ENCODE data around the gene OSBPL8. TPM values are rescaled to one million over a fixed set of nuclear protein-coding genes. Genes with fewer than 3 reads are reported as not detected.

Gene OSBPL8
- total RNA-seq, 5 donors from 2014 or later (not counting 1 experiment from before 2014, with no cell fraction given), result 122 to 152 (median 130) TPM

GRCh38 chr12:76312315-76312714 lies 247.3 kb downstream of the OSBPL8 start:
- ChIA-PET CTCF (no interaction called here), POLR2A (no interaction called here)
- WGBS (ENCODE audit: insufficient coverage), result 88% methylated on average over 6 of the region's 7 CpGs
- Mint-ChIP-seq H3K27ac (no peak overlapping the region), H3K27me3 (peaks cover 17 to 21% of the 10 kb centered on the region in 2 donors), H3K36me3 (no peaks in the 10 kb centered on the region), H3K9me3 (no peaks in the 10 kb centered on the region), H3K4me3 (no peak overlapping the region), H3K4me1 (no peaks in the 10 kb centered on the region)
- Histone ChIP-seq H3K4me3 (ENCODE audit: control insufficient read depth in 1 of 2, extremely low read depth in 1 of 2, low read length in 1 of 2) (no peak overlapping the region), H3K27me3 (replicated peaks in 1 of 2; ENCODE audit: control insufficient read depth in 2 of 2, extremely low read depth in 1 of 2, insufficient read depth in 2 of 2, low read length in 1 of 2) (peaks cover 0 to 11% of the 10 kb centered on the region in 2 experiments), H3K36me3 (ENCODE audit: control insufficient read depth in 2 of 2, extremely low read depth in 1 of 2, insufficient read depth in 1 of 2, low read length in 1 of 2) (no peaks in the 10 kb centered on the region), H3K9me3 (no peaks in the 10 kb centered on the region), H3K4me1 (ENCODE audit: control insufficient read depth in 1 of 2, extremely low read depth in 1 of 2, insufficient read depth in 2 of 2, low read length in 2 of 2) (no peaks in the 10 kb centered on the region), H3K27ac (ENCODE audit: low read length) (no peak overlapping the region)
- no peak for ATAC-seq (replicated peaks in 1 of 4)
- no peak for DNase-seq

GRCh38 chr12:76311796-76312195 lies 247.8 kb downstream of the OSBPL8 start:
- Mint-ChIP-seq H3K4me1 (no peaks in the 10 kb centered on the region), H3K27ac (no peak overlapping the region), H3K36me3 (no peaks in the 10 kb centered on the region), H3K4me3 (no peak overlapping the region), H3K27me3 (peaks cover 17 to 23% of the 10 kb centered on the region in 2 donors), H3K9me3 (no peaks in the 10 kb centered on the region)
- ATAC-seq (replicated peaks in 1 of 4) (no peak), DNase-seq (no peak)
- WGBS (ENCODE audit: insufficient coverage), result no CpG with 5 or more reads among the region's 3 CpGs
- peaks cover 0 to 11% of the 10 kb centered on the region in 2 experiments for H3K27me3 ChIP-seq (replicated peaks in 1 of 2; ENCODE audit: control insufficient read depth in 2 of 2, extremely low read depth in 1 of 2, insufficient read depth in 2 of 2, low read length in 1 of 2)
- H3K4me1 ChIP-seq (ENCODE audit: control insufficient read depth in 1 of 2, extremely low read depth in 1 of 2, insufficient read depth in 2 of 2, low read length in 2 of 2), result no peaks in the 10 kb centered on the region
- no peak overlapping the region for H3K4me3 ChIP-seq (ENCODE audit: control insufficient read depth in 1 of 2, extremely low read depth in 1 of 2, low read length in 1 of 2)
- POLR2A ChIA-PET, result no interaction called here
- H3K36me3 ChIP-seq (ENCODE audit: control insufficient read depth in 2 of 2, extremely low read depth in 1 of 2, insufficient read depth in 1 of 2, low read length in 1 of 2), result no peaks in the 10 kb centered on the region
- CTCF ChIA-PET, result no interaction called here
- no peak overlapping the region for H3K27ac ChIP-seq (ENCODE audit: low read length)
- no peaks in the 10 kb centered on the region for H3K9me3 ChIP-seq

GRCh38 chr12:76310110-76310509 lies 249.5 kb downstream of the OSBPL8 start:
- Histone ChIP-seq H3K4me1 (ENCODE audit: control insufficient read depth in 1 of 2, extremely low read depth in 1 of 2, insufficient read depth in 2 of 2, low read length in 2 of 2) (no peaks in the 10 kb centered on the region), H3K27me3 (replicated peaks in 1 of 2; ENCODE audit: control insufficient read depth in 2 of 2, extremely low read depth in 1 of 2, insufficient read depth in 2 of 2, low read length in 1 of 2) (peaks cover 0 to 8% of the 10 kb centered on the region in 2 experiments), H3K27ac (ENCODE audit: low read length) (no peak overlapping the region), H3K4me3 (ENCODE audit: control insufficient read depth in 1 of 2, extremely low read depth in 1 of 2, low read length in 1 of 2) (no peak overlapping the region), H3K36me3 (ENCODE audit: control insufficient read depth in 2 of 2, extremely low read depth in 1 of 2, insufficient read depth in 1 of 2, low read length in 1 of 2) (no peaks in the 10 kb centered on the region), H3K9me3 (no peaks in the 10 kb centered on the region)
- H3K4me1 Mint-ChIP-seq, result no peaks in the 10 kb centered on the region
- ATAC-seq (replicated peaks in 1 of 4), result no peak
- no peaks in the 10 kb centered on the region for H3K9me3 Mint-ChIP-seq
- CTCF ChIA-PET, result no interaction called here
- no peaks in the 10 kb centered on the region for H3K36me3 Mint-ChIP-seq
- H3K27ac Mint-ChIP-seq, result no peak overlapping the region
- H3K4me3 Mint-ChIP-seq, result no peak overlapping the region
- no peak for DNase-seq
- peaks cover 12 to 22% of the 10 kb centered on the region in 2 donors for H3K27me3 Mint-ChIP-seq
- POLR2A ChIA-PET, result interaction anchor here in 1 of 2 donors (0.6 kb wide), 1 partner anchor 175 kb away, joined by 7 read pairs; no protein-coding TSS in a partner anchor

GRCh38 chr12:76308866-76309265 lies 250.7 kb downstream of the OSBPL8 start:
- no peaks in the 10 kb centered on the region for H3K9me3 ChIP-seq
- DNase-seq (no peak), ATAC-seq (replicated peaks in 1 of 4) (no peak)
- no peaks in the 10 kb centered on the region for H3K36me3 ChIP-seq (ENCODE audit: control insufficient read depth in 2 of 2, extremely low read depth in 1 of 2, insufficient read depth in 1 of 2, low read length in 1 of 2)
- H3K4me3 ChIP-seq (ENCODE audit: control insufficient read depth in 1 of 2, extremely low read depth in 1 of 2, low read length in 1 of 2), result no peak overlapping the region
- Mint-ChIP-seq H3K36me3 (no peaks in the 10 kb centered on the region), H3K9me3 (no peaks in the 10 kb centered on the region), H3K4me1 (no peaks in the 10 kb centered on the region), H3K4me3 (no peak overlapping the region), H3K27ac (no peak overlapping the region), H3K27me3 (peaks cover 11 to 21% of the 10 kb centered on the region in 2 donors)
- H3K4me1 ChIP-seq (ENCODE audit: control insufficient read depth in 1 of 2, extremely low read depth in 1 of 2, insufficient read depth in 2 of 2, low read length in 2 of 2), result no peaks in the 10 kb centered on the region
- WGBS (ENCODE audit: insufficient coverage), result 80% methylated on average over 2 of the region's 3 CpGs
- no peak overlapping the region for H3K27ac ChIP-seq (ENCODE audit: low read length)
- CTCF ChIA-PET, result no interaction called here
- POLR2A ChIA-PET, result no interaction called here
- H3K27me3 ChIP-seq (replicated peaks in 1 of 2; ENCODE audit: control insufficient read depth in 2 of 2, extremely low read depth in 1 of 2, insufficient read depth in 2 of 2, low read length in 1 of 2), result peaks cover 0 to 8% of the 10 kb centered on the region in 2 experiments

GRCh38 chr12:76307083-76307482 lies 252.5 kb downstream of the OSBPL8 start:
- Histone ChIP-seq H3K27ac (ENCODE audit: low read length) (no peak overlapping the region), H3K4me3 (ENCODE audit: control insufficient read depth in 1 of 2, extremely low read depth in 1 of 2, low read length in 1 of 2) (no peak overlapping the region), H3K9me3 (no peaks in the 10 kb centered on the region), H3K36me3 (ENCODE audit: control insufficient read depth in 2 of 2, extremely low read depth in 1 of 2, insufficient read depth in 1 of 2, low read length in 1 of 2) (no peaks in the 10 kb centered on the region), H3K4me1 (ENCODE audit: control insufficient read depth in 1 of 2, extremely low read depth in 1 of 2, insufficient read depth in 2 of 2, low read length in 2 of 2) (no peaks in the 10 kb centered on the region), H3K27me3 (replicated peaks in 1 of 2; ENCODE audit: control insufficient read depth in 2 of 2, extremely low read depth in 1 of 2, insufficient read depth in 2 of 2, low read length in 1 of 2) (no peaks in the 10 kb centered on the region)
- ATAC-seq (replicated peaks in 1 of 4), result no peak
- H3K4me1 Mint-ChIP-seq, result no peaks in the 10 kb centered on the region
- H3K27ac Mint-ChIP-seq, result no peak overlapping the region
- no peaks in the 10 kb centered on the region for H3K9me3 Mint-ChIP-seq
- DNase-seq, result no peak
- CTCF ChIA-PET, result no interaction called here
- H3K27me3 Mint-ChIP-seq, result peaks cover 11 to 20% of the 10 kb centered on the region in 2 donors
- no peaks in the 10 kb centered on the region for H3K36me3 Mint-ChIP-seq
- H3K4me3 Mint-ChIP-seq, result no peak overlapping the region
- no CpG with 5 or more reads among the region's 1 CpG for WGBS (ENCODE audit: insufficient coverage)
- POLR2A ChIA-PET, result no interaction called here

- 87% methylated on average over 4 of the region's 6 CpGs for WGBS (ENCODE audit: insufficient coverage)
- no peak for ATAC-seq (replicated peaks in 1 of 4)
- CTCF ChIA-PET, result no interaction called here
Observed at GRCh38 chr12:76303989-76304460, 255.5 kb downstream of the OSBPL8 start.

GRCh38 chr12:76303365-76303764 lies 256.2 kb downstream of the OSBPL8 start:
- ATAC-seq (replicated peaks in 1 of 4), result no peak
- no peak overlapping the region for H3K27ac ChIP-seq (ENCODE audit: low read length)
- H3K27ac Mint-ChIP-seq, result no peak overlapping the region
- no peaks in the 10 kb centered on the region for H3K9me3 ChIP-seq
- no peaks in the 10 kb centered on the region for H3K36me3 ChIP-seq (ENCODE audit: control insufficient read depth in 2 of 2, extremely low read depth in 1 of 2, insufficient read depth in 1 of 2, low read length in 1 of 2)
- H3K36me3 Mint-ChIP-seq, result no peaks in the 10 kb centered on the region
- 81% methylated on average over 2 of the region's 2 CpGs for WGBS (ENCODE audit: insufficient coverage)
- H3K4me3 ChIP-seq (ENCODE audit: control insufficient read depth in 1 of 2, extremely low read depth in 1 of 2, low read length in 1 of 2), result no peak overlapping the region
- CTCF ChIA-PET, result no interaction called here
- no peaks in the 10 kb centered on the region for H3K27me3 ChIP-seq (replicated peaks in 1 of 2; ENCODE audit: control insufficient read depth in 2 of 2, extremely low read depth in 1 of 2, insufficient read depth in 2 of 2, low read length in 1 of 2)
- H3K4me3 Mint-ChIP-seq, result no peak overlapping the region
- H3K4me1 ChIP-seq (ENCODE audit: control insufficient read depth in 1 of 2, extremely low read depth in 1 of 2, insufficient read depth in 2 of 2, low read length in 2 of 2), result no peaks in the 10 kb centered on the region
- no peak for DNase-seq
- H3K9me3 Mint-ChIP-seq, result no peaks in the 10 kb centered on the region
- peaks cover 7 to 13% of the 10 kb centered on the region in 2 donors for H3K27me3 Mint-ChIP-seq
- no peaks in the 10 kb centered on the region for H3K4me1 Mint-ChIP-seq
- POLR2A ChIA-PET, result no interaction called here

More at GRCh38 chr12:76303989-76304460, 255.5 kb downstream of the OSBPL8 start:
- Mint-ChIP-seq H3K36me3 (no peaks in the 10 kb centered on the region), H3K27ac (no peak overlapping the region), H3K9me3 (no peaks in the 10 kb centered on the region), H3K27me3 (peaks cover 7 to 13% of the 10 kb centered on the region in 2 donors), H3K4me3 (no peak overlapping the region), H3K4me1 (no peaks in the 10 kb centered on the region)
- H3K4me3 ChIP-seq (ENCODE audit: control insufficient read depth in 1 of 2, extremely low read depth in 1 of 2, low read length in 1 of 2), result no peak overlapping the region
- H3K9me3 ChIP-seq, result no peaks in the 10 kb centered on the region
- POLR2A ChIA-PET, result no interaction called here
- no peaks in the 10 kb centered on the region for H3K27me3 ChIP-seq (replicated peaks in 1 of 2; ENCODE audit: control insufficient read depth in 2 of 2, extremely low read depth in 1 of 2, insufficient read depth in 2 of 2, low read length in 1 of 2)
- DNase-seq, result no peak
- no peak overlapping the region for H3K27ac ChIP-seq (ENCODE audit: low read length)
- H3K36me3 ChIP-seq (ENCODE audit: control insufficient read depth in 2 of 2, extremely low read depth in 1 of 2, insufficient read depth in 1 of 2, low read length in 1 of 2), result no peaks in the 10 kb centered on the region
- H3K4me1 ChIP-seq (ENCODE audit: control insufficient read depth in 1 of 2, extremely low read depth in 1 of 2, insufficient read depth in 2 of 2, low read length in 2 of 2), result no peaks in the 10 kb centered on the region

Data from T-cell (primary cell).